Endodermal cell (in vitro differentiated cells): ENCODE results near the gene MYBBP1A. TPM values are rescaled to one million over a fixed set of nuclear protein-coding genes. Genes with fewer than 3 reads are reported as not detected.

Experiments used
- DNase-seq: peaks from one replicate; pipeline ENCODE4 v3.0.0-alpha.2; 2017
- H3K27ac ChIP-seq: 2 replicates; pipeline ENCODE4 v1.5.1; 2013; ENCODE audit warnings: mild to moderate bottlenecking, low read depth, low read length, moderate library complexity
- H3K27me3 ChIP-seq: 2 replicates; pipeline ENCODE4 v1.6.1; 2013; ENCODE audit warnings: mild to moderate bottlenecking, low read length, moderate library complexity; ENCODE audit not compliant: insufficient read depth, control insufficient read depth, poor library complexity, severe bottlenecking
- H3K36me3 ChIP-seq: 2 replicates; pipeline ENCODE4 v1.7.0; 2013; ENCODE audit warnings: mild to moderate bottlenecking, low read length, moderate library complexity; ENCODE audit not compliant: control insufficient read depth, insufficient read depth
- H3K4me1 ChIP-seq: one replicate; pipeline ENCODE4 v1.7.0; 2013; ENCODE audit warnings: low read length; ENCODE audit not compliant: control insufficient read depth, insufficient read depth
- H3K4me3 ChIP-seq: 2 replicates; pipeline ENCODE4 v1.5.1; 2013; ENCODE audit warnings: mild to moderate bottlenecking, low read length, moderate library complexity
- H3K9ac ChIP-seq: 2 replicates; pipeline ENCODE4 v1.6.1; 2013; ENCODE audit warnings: mild to moderate bottlenecking, low read length, moderate library complexity; ENCODE audit not compliant: poor library complexity, severe bottlenecking; ENCODE audit errors: extremely low read depth
- H3K9me3 ChIP-seq: 2 replicates; pipeline ENCODE4 v1.6.1; 2013; ENCODE audit warnings: mild to moderate bottlenecking, low read length, moderate library complexity; ENCODE audit not compliant: control insufficient read depth
- H3K27ac Mint-ChIP-seq: 2 replicates; pipeline ENCODE4 v1.8.0; 2020; ENCODE audit warnings: mixed read lengths
- H3K27me3 Mint-ChIP-seq: 2 replicates; pipeline ENCODE4 v1.8.0; 2021; ENCODE audit warnings: mild to moderate bottlenecking, mixed read lengths; ENCODE audit not compliant: insufficient read depth
- H3K36me3 Mint-ChIP-seq: 2 replicates; pipeline ENCODE4 v1.8.0; 2020; ENCODE audit warnings: low read depth, mixed read lengths
- H3K4me1 Mint-ChIP-seq: 2 replicates; pipeline ENCODE4 v1.8.0; 2020; ENCODE audit warnings: mixed read lengths
- H3K4me3 Mint-ChIP-seq: 2 replicates; pipeline ENCODE4 v1.8.0; 2020; ENCODE audit warnings: mild to moderate bottlenecking, moderate library complexity, mixed read lengths
- H3K9me3 Mint-ChIP-seq: 2 replicates; pipeline ENCODE4 v1.8.0; 2020; ENCODE audit warnings: mild to moderate bottlenecking, mixed read lengths
- WGBS, 2 experiments: methylation state at CpG; one replicate each; pipeline versions ENCODE4 v1.1.5 to v1.1.7; 2013; ENCODE audit warnings: missing lambda C conversion rate in 2 of 2, mixed read lengths in 1 of 2; ENCODE audit not compliant: insufficient coverage in 1 of 2, insufficient read length in 1 of 2; 5-methylcytosine and 5-hydroxymethylcytosine counted together
- total RNA-seq, 2 donors: library from RNA; stranded (reverse); fragmentation: NEBNext Ultra II Directional in 1 of 2; extraction: Animal tissue kit (Norgen Biotek cat#: 25700) in 1 of 2; gene quantifications; 2 replicates in 1 of 2; 3 replicates in 1 of 2; pipeline ENCODE4 v1.2.1, GENCODE V29; 2021
- TF ChIP-seq, protein P1 (sequence below): fragments of 200-600 bp; sonication (generic); conservative IDR thresholded peaks from 2 replicates; pipeline ENCODE4 v1.5.0; 2021; ENCODE audit warnings: antibody characterized with exemption, mild to moderate bottlenecking

MYBBP1A gene
- total RNA-seq, 2 donors from 2014 or later = 55.6 to 70.9 TPM

DNA sequence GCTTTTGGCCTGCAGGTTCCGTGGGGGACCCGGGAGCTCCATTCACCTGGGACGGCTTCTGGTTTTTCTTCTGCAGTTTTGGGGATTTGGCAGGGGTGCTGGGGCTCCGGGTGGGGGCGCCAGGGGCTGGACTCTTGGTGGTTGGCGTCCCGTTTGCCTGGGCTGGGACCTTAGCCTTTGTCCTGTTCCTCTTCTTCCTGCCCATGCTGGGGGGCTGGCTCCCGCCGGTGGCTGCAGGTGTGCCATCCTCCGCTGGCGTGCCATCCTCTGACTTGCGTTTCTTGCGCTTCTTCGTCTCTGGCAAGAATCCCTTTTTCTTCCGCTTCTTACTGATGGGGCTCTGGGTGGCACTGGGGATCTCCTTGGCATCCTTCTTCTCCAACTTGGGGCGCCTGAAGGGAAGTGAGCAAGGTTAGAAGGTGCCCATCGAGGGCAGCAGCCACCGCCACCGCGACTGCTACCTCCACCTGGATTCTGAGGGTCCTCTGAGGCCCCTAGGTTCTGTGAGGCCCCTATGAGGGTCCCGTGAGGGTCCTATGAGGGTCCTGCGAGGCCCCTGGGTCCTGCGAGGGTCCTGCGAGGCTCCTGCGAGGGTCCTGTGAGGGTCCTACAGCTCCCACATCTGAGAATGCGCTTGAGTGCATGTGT lies 15.5 kb downstream of the MYBBP1A start:
- H3K27ac Mint-ChIP-seq = no peak overlapping the region
- Histone ChIP-seq H3K27ac (no peak overlapping the region), H3K9ac (no peak overlapping the region), H3K4me3 (no peak overlapping the region), H3K9me3 (no peaks in the 10 kb centered on the region), H3K27me3 (no peaks in the 10 kb centered on the region), H3K4me1 (no peaks in the 10 kb centered on the region), H3K36me3 (peaks cover 23% of the 10 kb centered on the region)
- H3K4me1 Mint-ChIP-seq = peaks cover 5% of the 10 kb centered on the region
- WGBS, 2 experiments = 96% methylated on average over 19 to 26 of the region's 26 CpGs
- no peak overlapping the region for H3K4me3 Mint-ChIP-seq
- peaks cover 30% of the 10 kb centered on the region for H3K36me3 Mint-ChIP-seq
- TF ChIP-seq, protein P1, sequence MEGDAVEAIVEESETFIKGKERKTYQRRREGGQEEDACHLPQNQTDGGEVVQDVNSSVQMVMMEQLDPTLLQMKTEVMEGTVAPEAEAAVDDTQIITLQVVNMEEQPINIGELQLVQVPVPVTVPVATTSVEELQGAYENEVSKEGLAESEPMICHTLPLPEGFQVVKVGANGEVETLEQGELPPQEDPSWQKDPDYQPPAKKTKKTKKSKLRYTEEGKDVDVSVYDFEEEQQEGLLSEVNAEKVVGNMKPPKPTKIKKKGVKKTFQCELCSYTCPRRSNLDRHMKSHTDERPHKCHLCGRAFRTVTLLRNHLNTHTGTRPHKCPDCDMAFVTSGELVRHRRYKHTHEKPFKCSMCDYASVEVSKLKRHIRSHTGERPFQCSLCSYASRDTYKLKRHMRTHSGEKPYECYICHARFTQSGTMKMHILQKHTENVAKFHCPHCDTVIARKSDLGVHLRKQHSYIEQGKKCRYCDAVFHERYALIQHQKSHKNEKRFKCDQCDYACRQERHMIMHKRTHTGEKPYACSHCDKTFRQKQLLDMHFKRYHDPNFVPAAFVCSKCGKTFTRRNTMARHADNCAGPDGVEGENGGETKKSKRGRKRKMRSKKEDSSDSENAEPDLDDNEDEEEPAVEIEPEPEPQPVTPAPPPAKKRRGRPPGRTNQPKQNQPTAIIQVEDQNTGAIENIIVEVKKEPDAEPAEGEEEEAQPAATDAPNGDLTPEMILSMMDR = no peak
- H3K9me3 Mint-ChIP-seq = no peaks in the 10 kb centered on the region
- peaks cover 3% of the 10 kb centered on the region for H3K27me3 Mint-ChIP-seq
- DNase-seq = no peak

DNA sequence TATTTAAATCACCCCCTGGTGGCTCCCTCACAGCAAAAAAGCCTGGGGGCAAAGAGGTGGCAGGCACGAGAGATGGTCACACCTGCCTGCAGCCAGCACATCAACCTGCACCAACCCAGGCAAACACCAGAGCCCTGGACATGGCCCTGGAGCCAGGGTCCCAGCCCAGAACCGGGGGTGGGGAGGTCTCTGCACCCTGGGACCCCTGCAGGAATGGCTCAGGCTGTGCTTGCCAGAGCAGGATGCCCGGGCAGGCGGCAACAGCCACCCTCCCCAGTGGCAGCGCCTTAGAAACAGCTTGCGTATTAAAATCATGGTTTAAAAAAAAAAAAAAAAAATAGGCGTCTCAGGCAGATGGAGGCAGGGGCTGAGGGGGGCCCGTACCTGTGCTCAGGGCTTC lies 16.2 kb downstream of the MYBBP1A start:
- peaks cover 28% of the 10 kb centered on the region for H3K36me3 Mint-ChIP-seq
- H3K36me3 ChIP-seq = peaks cover 23% of the 10 kb centered on the region
- no peaks in the 10 kb centered on the region for H3K9me3 Mint-ChIP-seq
- H3K27ac Mint-ChIP-seq = no peak overlapping the region
- H3K9me3 ChIP-seq = no peaks in the 10 kb centered on the region
- no peak overlapping the region for H3K9ac ChIP-seq
- peaks cover 6% of the 10 kb centered on the region for H3K27me3 Mint-ChIP-seq
- DNase-seq = no peak
- no peak overlapping the region for H3K27ac ChIP-seq
- H3K4me1 Mint-ChIP-seq = peaks cover 5% of the 10 kb centered on the region
- TF ChIP-seq, protein P1 = no peak
- no peaks in the 10 kb centered on the region for H3K4me1 ChIP-seq
- H3K27me3 ChIP-seq = no peaks in the 10 kb centered on the region
- H3K4me3 Mint-ChIP-seq = no peak overlapping the region
- H3K4me3 ChIP-seq = no peak overlapping the region
- 93 to 94% methylated on average over 7 to 8 of the region's 8 CpGs for WGBS, 2 experiments

DNA sequence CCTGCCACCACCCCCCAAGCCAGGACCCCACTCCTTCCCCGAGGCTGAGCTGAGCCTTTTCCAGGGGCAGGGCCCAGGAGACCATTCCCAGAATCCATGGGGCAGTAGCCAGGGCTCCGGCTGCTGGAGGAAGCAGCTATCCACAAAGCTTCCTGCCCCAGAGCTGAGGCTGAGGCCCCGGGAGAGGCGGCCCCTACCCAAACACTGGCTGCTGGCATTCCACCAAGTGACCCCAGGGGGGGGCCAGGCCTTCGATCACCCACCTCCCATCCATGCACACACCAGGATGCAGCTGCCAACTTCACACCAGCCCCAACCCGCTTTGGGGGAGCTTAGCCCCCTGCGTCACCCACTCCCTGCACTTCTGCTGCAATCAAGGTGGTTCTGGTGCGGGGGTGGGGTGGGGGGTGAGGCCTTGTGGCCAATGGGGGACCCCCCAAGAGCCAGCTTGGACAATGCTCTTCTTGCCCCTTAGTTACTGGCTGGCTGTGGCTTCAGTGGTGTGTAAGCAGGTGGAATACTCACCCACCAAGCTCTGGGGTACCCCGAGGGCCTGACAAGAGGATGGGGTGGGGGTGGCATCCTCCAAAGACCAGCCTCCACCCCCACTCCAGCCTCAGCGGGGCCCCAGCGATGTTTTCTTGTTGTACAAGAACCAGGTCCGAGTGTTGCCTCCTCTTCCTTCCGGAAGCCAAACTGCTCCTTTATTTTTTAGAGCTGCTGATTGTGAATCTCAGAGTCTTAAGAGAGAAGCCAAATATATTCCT lies 16.8 kb downstream of the MYBBP1A start:
- TF ChIP-seq, protein P1 = no peak
- Mint-ChIP-seq H3K9me3 (no peaks in the 10 kb centered on the region), H3K27me3 (peaks cover 8% of the 10 kb centered on the region), H3K4me1 (peaks cover 5% of the 10 kb centered on the region), H3K4me3 (no peak overlapping the region), H3K36me3 (peaks cover 23% of the 10 kb centered on the region), H3K27ac (no peak overlapping the region)
- DNase-seq = no peak
- no peak overlapping the region for H3K9ac ChIP-seq
- H3K27ac ChIP-seq = no peak overlapping the region
- peaks cover 23% of the 10 kb centered on the region for H3K36me3 ChIP-seq
- no peaks in the 10 kb centered on the region for H3K9me3 ChIP-seq
- no peaks in the 10 kb centered on the region for H3K27me3 ChIP-seq
- H3K4me1 ChIP-seq = no peaks in the 10 kb centered on the region
- H3K4me3 ChIP-seq = no peak overlapping the region
- 89 to 96% methylated on average over 4 to 12 of the region's 13 CpGs for WGBS, 2 experiments
